ENCODE results near the gene CCDC12. TPM values are rescaled to one million over a fixed set of nuclear protein-coding genes. Genes with fewer than 3 reads are reported as not detected.

The CCDC12 gene
- total RNA-seq, 4 donors from 2014 or later, result 4.1 to 92.0 (median 41.2) TPM

GRCh38 chr3:46918202-46918601, 58.3 kb downstream of the CCDC12 start:
- TF ChIP-seq POLR2A (IDR thresholded peaks at IDR 0.05) (no peak), CTCF (IDR thresholded peaks at IDR 0.05) (no peak)
- no peaks in the 10 kb centered on the region for H3K9me3 ChIP-seq
- H3K36me3 ChIP-seq, result no peaks in the 10 kb centered on the region
- DNase-seq, result no peak
- H3K4me3 ChIP-seq, result no peak overlapping the region
- intact Hi-C loops (cut with DNase I; ENCODE audit: low total_unique reads), result no loop called here
- no peaks in the 10 kb centered on the region for H3K27me3 ChIP-seq
- no peak overlapping the region for H3K27ac ChIP-seq
- no peaks in the 10 kb centered on the region for H3K4me1 ChIP-seq

GRCh38 chr3:46917257-46917656, 59.3 kb downstream of the CCDC12 start:
- Histone ChIP-seq H3K9me3 (no peaks in the 10 kb centered on the region), H3K36me3 (no peaks in the 10 kb centered on the region), H3K27ac (no peak overlapping the region), H3K4me1 (no peaks in the 10 kb centered on the region), H3K4me3 (no peak overlapping the region), H3K27me3 (no peaks in the 10 kb centered on the region)
- TF ChIP-seq POLR2A (IDR thresholded peaks at IDR 0.05) (no peak), CTCF (IDR thresholded peaks at IDR 0.05) (no peak)
- intact Hi-C loops (cut with DNase I; ENCODE audit: low total_unique reads), result no loop called here
- no peak for DNase-seq

GRCh38 chr3:46916799-46917198, 59.7 kb downstream of the CCDC12 start:
- H3K36me3 ChIP-seq, result no peaks in the 10 kb centered on the region

GRCh38 chr3:46916278-46916677, 60.3 kb downstream of the CCDC12 start:
- TF ChIP-seq CTCF (IDR thresholded peaks at IDR 0.05) (no peak), POLR2A (IDR thresholded peaks at IDR 0.05) (no peak)
- no peaks in the 10 kb centered on the region for H3K9me3 ChIP-seq
- intact Hi-C loops (cut with DNase I; ENCODE audit: low total_unique reads), result no loop called here

More at GRCh38 chr3:46916799-46917198, 59.7 kb downstream of the CCDC12 start:
- no peaks in the 10 kb centered on the region for H3K27me3 ChIP-seq
- no peak overlapping the region for H3K27ac ChIP-seq
- H3K4me3 ChIP-seq, result no peak overlapping the region
- H3K9me3 ChIP-seq, result no peaks in the 10 kb centered on the region
- H3K4me1 ChIP-seq, result no peaks in the 10 kb centered on the region
- DNase-seq, result no peak
- intact Hi-C loops (cut with DNase I; ENCODE audit: low total_unique reads), result no loop called here
- TF ChIP-seq POLR2A (IDR thresholded peaks at IDR 0.05), result no peak
- TF ChIP-seq CTCF (IDR thresholded peaks at IDR 0.05), result no peak

GRCh38 chr3:46915297-46915822, 61.2 kb downstream of the CCDC12 start:
- Histone ChIP-seq H3K4me1 (no peaks in the 10 kb centered on the region), H3K27ac (no peak overlapping the region), H3K27me3 (no peaks in the 10 kb centered on the region), H3K36me3 (no peaks in the 10 kb centered on the region), H3K4me3 (no peak overlapping the region), H3K9me3 (no peaks in the 10 kb centered on the region)
- intact Hi-C loops (cut with DNase I; ENCODE audit: low total_unique reads), result no loop called here
- no peak for DNase-seq
- no peak for TF ChIP-seq CTCF (IDR thresholded peaks at IDR 0.05)
- no peak for TF ChIP-seq POLR2A (IDR thresholded peaks at IDR 0.05)

More at GRCh38 chr3:46916278-46916677, 60.3 kb downstream of the CCDC12 start:
- Histone ChIP-seq H3K36me3 (no peaks in the 10 kb centered on the region), H3K27ac (no peak overlapping the region), H3K4me1 (no peaks in the 10 kb centered on the region), H3K27me3 (no peaks in the 10 kb centered on the region), H3K4me3 (no peak overlapping the region)
- DNase-seq, result no peak

Measured in uterus (tissue), 4 donors.